ENCODE data around the gene GTSE1. TPM values are rescaled to one million over a fixed set of nuclear protein-coding genes. Genes with fewer than 3 reads are reported as not detected.

The GTSE1 gene
- polyA plus RNA-seq, 1 of the 3 experiments (the other 2 are of a cell fraction): 12.2 TPM

GRCh38 chr22:46353483-46354105 is 56.9 kb downstream of the GTSE1 start:
- Histone ChIP-seq H2AFZ (ENCODE audit: low read depth) (no peak overlapping the region), H3K9ac (no peak overlapping the region), H3K27me3 (ENCODE audit: insufficient read depth) (no peaks in the 10 kb centered on the region), H3K9me3 (no peaks in the 10 kb centered on the region), H3K27ac (ENCODE audit: low read depth in 2 of 2, low read length in 1 of 2) (no peak overlapping the region), H3F3A (replicated peaks; ENCODE audit: insufficient read depth) (no peaks in the 10 kb centered on the region), H3K36me3 (replicated peaks in 1 of 2; ENCODE audit: control insufficient read depth in 1 of 2, insufficient read depth in 2 of 2, low read length in 1 of 2) (peaks cover 3 to 78% of the 10 kb centered on the region in 2 experiments), H4K20me1 (ENCODE audit: insufficient read depth) (peaks cover 24% of the 10 kb centered on the region; the same call in 1 of the 2 replicates), H3K4me2 (no peak overlapping the region), H3K4me3 (ENCODE audit: low read depth in 2 of 2, low read length in 1 of 2) (no peak overlapping the region), H3K9me2 (no peaks in the 10 kb centered on the region), H3K79me2 (ENCODE audit: insufficient read depth) (no peaks in the 10 kb centered on the region), H3K4me1 (ENCODE audit: control insufficient read depth in 1 of 2, insufficient read depth in 2 of 2, low read depth in 1 of 2, low read length in 1 of 2) (no peaks in the 10 kb centered on the region)
- POLR2A ChIA-PET: interaction anchor here (1.4 kb wide), 1 partner anchor 11 kb away, joined by 3 read pairs; no protein-coding TSS in a partner anchor
- 100% methylated on average over 1 of the region's 8 CpGs for WGBS (ENCODE audit: low lambda C conversion rate)
- no peak for TF ChIP-seq RAD21 (IDR thresholded peaks at IDR 0.05; ENCODE audit: low read length)
- no peak for TF ChIP-seq GABPA (IDR thresholded peaks at IDR 0.05; ENCODE audit: low read depth)
- CTCF ChIA-PET: interaction anchor here (1.0 to 8.4 kb wide), 6 partner anchors 10 to 188 kb away, joined by 3 to 70 read pairs (median 6); no protein-coding TSS in a partner anchor
- DNase-seq: no peak

- Histone ChIP-seq H3K4me1 (ENCODE audit: control insufficient read depth in 1 of 2, insufficient read depth in 2 of 2, low read depth in 1 of 2, low read length in 1 of 2) (no peaks in the 10 kb centered on the region), H4K20me1 (ENCODE audit: insufficient read depth) (peaks cover 24% of the 10 kb centered on the region; the same call in 1 of the 2 replicates), H3K27me3 (ENCODE audit: insufficient read depth) (no peaks in the 10 kb centered on the region), H3K36me3 (replicated peaks in 1 of 2; ENCODE audit: control insufficient read depth in 1 of 2, insufficient read depth in 2 of 2, low read length in 1 of 2) (peaks cover 3 to 74% of the 10 kb centered on the region in 2 experiments), H3K9ac (no peak overlapping the region), H3F3A (replicated peaks; ENCODE audit: insufficient read depth) (no peaks in the 10 kb centered on the region), H3K9me2 (no peaks in the 10 kb centered on the region), H3K4me2 (no peak overlapping the region), H3K4me3 (ENCODE audit: low read depth in 2 of 2, low read length in 1 of 2) (no peak overlapping the region), H2AFZ (ENCODE audit: low read depth) (no peak overlapping the region), H3K9me3 (no peaks in the 10 kb centered on the region), H3K27ac (ENCODE audit: low read depth in 2 of 2, low read length in 1 of 2) (no peak overlapping the region), H3K79me2 (ENCODE audit: insufficient read depth) (no peaks in the 10 kb centered on the region)
- DNase-seq: no peak
- ChIA-PET CTCF (interaction anchor here (0.7 to 8.4 kb wide), 10 partner anchors 9 to 318 kb away, joined by 3 to 70 read pairs (median 5); no protein-coding TSS in a partner anchor), POLR2A (interaction anchor here (0.6 to 1.4 kb wide), 2 partner anchors 12 to 188 kb away, joined by 3 read pairs; no protein-coding TSS in a partner anchor)
- WGBS (ENCODE audit: low lambda C conversion rate): 96% methylated on average over 8 of the region's 21 CpGs
- TF ChIP-seq EP300 (IDR thresholded peaks at IDR 0.05; ENCODE audit: borderline replicate concordance in 1 of 2, low read depth in 1 of 2, low read length in 1 of 2) (no peak), SMC3 (IDR thresholded peaks at IDR 0.05; ENCODE audit: low read depth, low read length) (no peak), REST (IDR thresholded peaks at IDR 0.05; ENCODE audit: low read depth, low read length) (no peak), YY1 (IDR thresholded peaks at IDR 0.05; ENCODE audit: low read depth) (no peak), SIN3A (IDR thresholded peaks at IDR 0.05; ENCODE audit: borderline replicate concordance, low read depth, low read length) (no peak), RFX5 (IDR thresholded peaks at IDR 0.05; ENCODE audit: low read length) (no peak), USF2 (IDR thresholded peaks at IDR 0.05; ENCODE audit: borderline replicate concordance, low read depth, low read length) (no peak), TCF12 (IDR thresholded peaks at IDR 0.05) (no peak), RAD21 (IDR thresholded peaks at IDR 0.05; ENCODE audit: low read length) (no peak), ZBTB33 (IDR thresholded peaks at IDR 0.05; ENCODE audit: borderline replicate concordance, low read depth) (no peak), RCOR1 (IDR thresholded peaks at IDR 0.05; ENCODE audit: low read length) (no peak), MAX (IDR thresholded peaks at IDR 0.05; ENCODE audit: low read depth) (no peak), IRF3 (IDR thresholded peaks at IDR 0.05; ENCODE audit: low read depth, low read length) (no peak), JUND (IDR thresholded peaks at IDR 0.05) (no peak), CHD2 (IDR thresholded peaks at IDR 0.05; ENCODE audit: low read length, partially characterized antibody) (no peak)
These were observed 57.7 kb downstream of the GTSE1 start for GRCh38 chr22:46354176-46354992.
